GM10266 (cell line): ENCODE results near the gene F5.

ENCODE experiments used
- DNase-seq: peaks from one replicate; pipeline ENCODE4 v3.0.0; 2012; ENCODE audit errors: extremely low spot score
- CTCF ChIP-seq: IDR thresholded peaks from 2 replicates; pipeline ENCODE4 v1.5.1; 2012; ENCODE audit warnings: mild to moderate bottlenecking, low read depth; ENCODE audit not compliant: control insufficient read depth, insufficient read depth; ENCODE audit errors: missing control alignments

F5 gene

GRCh38 chr1:169495046-169495775 is 91.1 kb downstream of the F5 start:
- DNase-seq: no peak
- TF ChIP-seq CTCF: no peak

GRCh38 chr1:169494343-169494742 is 91.9 kb downstream of the F5 start:
- TF ChIP-seq CTCF: no peak
- no peak for DNase-seq

- no peak for TF ChIP-seq CTCF
- DNase-seq: no peak
Measured at GRCh38 chr1:169493251-169493650, 93.0 kb downstream of the F5 start.

GRCh38 chr1:169491845-169492281 is 94.4 kb downstream of the F5 start:
- TF ChIP-seq CTCF: no peak
- DNase-seq: no peak

- TF ChIP-seq CTCF: no peak
Measured at GRCh38 chr1:169488157-169488556, 98.1 kb downstream of the F5 start.

GRCh38 chr1:169487561-169487960 is 98.7 kb downstream of the F5 start:
- TF ChIP-seq CTCF: no peak
- DNase-seq: no peak

More at GRCh38 chr1:169488157-169488556, 98.1 kb downstream of the F5 start:
- no peak for DNase-seq

- TF ChIP-seq CTCF: no peak
- no peak for DNase-seq
Measured at GRCh38 chr1:169487133-169487532, 99.1 kb downstream of the F5 start.
